BJ (cell line): ENCODE data around the gene SYTL1. TPM values are rescaled to one million over a fixed set of nuclear protein-coding genes. Genes with fewer than 3 reads are reported as not detected.

Experiments used
- CTCF ChIA-PET: fragments of 350-600 bp; formaldehyde crosslinking; extraction: SDS; loops from one replicate; lab custom pipeline; 2021; ENCODE audit warnings: antibody characterized with exemption, inconsistent platforms; lab: Yijun Ruan, JAX
- POLR2A ChIA-PET: fragments of 300-600 bp; sonication (Branson Sonifier 250); formaldehyde crosslinking; extraction: SDS; loops from one replicate; lab custom pipeline; 2021; ENCODE audit warnings: antibody characterized with exemption; lab: Charles Lee
- DNase-seq: peaks from one replicate; pipeline ENCODE4 v3.0.0-alpha.2; 2011; ENCODE audit warnings: low read depth
- H3K27me3 ChIP-seq: 2 replicates; pipeline ENCODE4 v1.6.0; 2011; ENCODE audit warnings: low read length; ENCODE audit not compliant: control insufficient read depth, insufficient read depth
- H3K36me3 ChIP-seq: 2 replicates; pipeline ENCODE4 v1.5.1; 2011; ENCODE audit warnings: low read length; ENCODE audit not compliant: control insufficient read depth, insufficient read depth
- H3K4me3 ChIP-seq: 2 replicates; pipeline ENCODE4 v1.5.1; 2011; ENCODE audit warnings: low read depth, mild to moderate bottlenecking, control low read depth, low read length
- CTCF ChIP-seq: IDR thresholded peaks from 2 replicates; pipeline ENCODE4 v1.5.1; 2011; ENCODE audit warnings: low read depth, mild to moderate bottlenecking, control low read depth, inconsistent platforms, low read length, moderate library complexity; ENCODE audit not compliant: insufficient read depth
- polyA plus RNA-seq: library from polyadenylated mRNA; depleted of rRNA; stranded (reverse); fragments of >200 nt; gene quantifications from 2 replicates; pipeline ENCODE4 v1.2.3, GENCODE V29; 2011

Gene SYTL1
- polyA plus RNA-seq, 1 experiment = 0.23 TPM

- CTCF ChIA-PET = interaction anchor here (1.0 to 18.3 kb wide), 5 partner anchors 9 to 258 kb away, joined by 3 to 353 read pairs (median 4); no protein-coding TSS in a partner anchor
- peaks cover 12% of the 10 kb centered on the region for H3K36me3 ChIP-seq
- no peaks in the 10 kb centered on the region for H3K27me3 ChIP-seq
- no peak for TF ChIP-seq CTCF
- no peak for DNase-seq
- no peak overlapping the region for H3K4me3 ChIP-seq
- POLR2A ChIA-PET = no interaction called here
Measured at GRCh38 chr1:27306071-27306470, 35.8 kb upstream of the SYTL1 start.

GRCh38 chr1:27306892-27307761 lies 34.7 kb upstream of the SYTL1 start:
- Histone ChIP-seq H3K4me3 (no peak overlapping the region), H3K27me3 (no peaks in the 10 kb centered on the region), H3K36me3 (peaks cover 7% of the 10 kb centered on the region)
- POLR2A ChIA-PET = no interaction called here
- 0 out of 2 replicates have a peak, but pooled peaks have one; percentile 6 for TF ChIP-seq CTCF
- CTCF ChIA-PET = interaction anchor here (0.6 to 18.3 kb wide), 11 partner anchors 8 to 300 kb away, joined by 3 to 353 read pairs (median 4); partner anchors contain the start of gene MAP3K6
- DNase-seq = no peak

- POLR2A ChIA-PET = no interaction called here
Measured at GRCh38 chr1:27307874-27308598, 33.8 kb upstream of the SYTL1 start.

GRCh38 chr1:27314169-27314568 lies 27.7 kb upstream of the SYTL1 start:
- Histone ChIP-seq H3K36me3 (no peaks in the 10 kb centered on the region), H3K27me3 (no peaks in the 10 kb centered on the region), H3K4me3 (no peak overlapping the region)
- TF ChIP-seq CTCF = no peak
- CTCF ChIA-PET = interaction anchor here (0.6 to 2.9 kb wide), 9 partner anchors 14 to 216 kb away, joined by 3 to 22 read pairs (median 3); no protein-coding TSS in a partner anchor
- POLR2A ChIA-PET = no interaction called here
- no peak for DNase-seq

More at GRCh38 chr1:27307874-27308598, 33.8 kb upstream of the SYTL1 start:
- CTCF ChIA-PET = interaction anchor here (0.6 to 18.3 kb wide), 11 partner anchors 9 to 300 kb away, joined by 3 to 353 read pairs (median 5); no protein-coding TSS in a partner anchor
- no peaks in the 10 kb centered on the region for H3K27me3 ChIP-seq
- no peak for DNase-seq
- H3K4me3 ChIP-seq = no peak overlapping the region
- peaks cover 7% of the 10 kb centered on the region for H3K36me3 ChIP-seq
- no peak for TF ChIP-seq CTCF

GRCh38 chr1:27314737-27315136 lies 27.1 kb upstream of the SYTL1 start:
- Histone ChIP-seq H3K27me3 (no peaks in the 10 kb centered on the region), H3K36me3 (no peaks in the 10 kb centered on the region), H3K4me3 (no peak overlapping the region)
- CTCF ChIA-PET = interaction anchor here (0.6 to 1.0 kb wide), 4 partner anchors 14 to 217 kb away, joined by 3 read pairs; no protein-coding TSS in a partner anchor
- no peak for TF ChIP-seq CTCF
- POLR2A ChIA-PET = no interaction called here
- no peak for DNase-seq
